GM21723 (cell line): ENCODE results near the gene GLUD2.
"Not testable (repeated sequence)": the region's sequence is repeated elsewhere in the genome, so short reads cannot be mapped to it uniquely, and the experiment has no call there.

Source experiments
- ATAC-seq: cut with Tn5 transposase; IDR thresholded peaks from one replicate; pipeline ENCODE4 v1.9.1; 2021; ENCODE audit warnings: mild to moderate bottlenecking, moderate library complexity; ENCODE audit not compliant: unreplicated experiment

Gene GLUD2

GRCh38 chrX:121047441-121048419, at the start of gene GLUD2:
Gene GLUD2 (plus strand): TSS chrX:121047610. CDS start chrX:121047685, 75 bp downstream.
- ATAC-seq = not testable (repeated sequence)

- ATAC-seq = peak; percentile 79
These were observed 48.0 kb upstream of the GLUD2 start for GRCh38 chrX:120999413-120999812.

- no peak for ATAC-seq
These were observed 46.8 kb upstream of the GLUD2 start for GRCh38 chrX:121000589-121000988.

GRCh38 chrX:121008920-121009319, 38.5 kb upstream of the GLUD2 start:
- no peak for ATAC-seq

GRCh38 chrX:121009764-121010163, 37.6 kb upstream of the GLUD2 start:
- ATAC-seq = no peak

GRCh38 chrX:121010218-121010617, 37.2 kb upstream of the GLUD2 start:
- no peak for ATAC-seq

GRCh38 chrX:121011254-121011653, 36.2 kb upstream of the GLUD2 start:
- ATAC-seq = no peak

GRCh38 chrX:121013897-121014455, 33.4 kb upstream of the GLUD2 start:
- no peak for ATAC-seq

GRCh38 chrX:121014826-121015225, 32.6 kb upstream of the GLUD2 start:
- no peak for ATAC-seq

GRCh38 chrX:121028419-121028818, 19.0 kb upstream of the GLUD2 start:
- ATAC-seq = no peak

GRCh38 chrX:121030083-121030482, 17.3 kb upstream of the GLUD2 start:
- ATAC-seq = no peak

- ATAC-seq = no peak
These were observed 14.9 kb upstream of the GLUD2 start for GRCh38 chrX:121032531-121032930.

GRCh38 chrX:121036137-121036536, 11.3 kb upstream of the GLUD2 start:
- no peak for ATAC-seq

- no peak for ATAC-seq
These were observed 10.5 kb upstream of the GLUD2 start for GRCh38 chrX:121036951-121037350.

- no peak for ATAC-seq
These were observed 3.4 kb downstream of the GLUD2 start for GRCh38 chrX:121050781-121051180.

GRCh38 chrX:121052122-121052521, 4.7 kb downstream of the GLUD2 start:
- no peak for ATAC-seq

- no peak for ATAC-seq
These were observed 14.9 kb downstream of the GLUD2 start for GRCh38 chrX:121062289-121062688.

- no peak for ATAC-seq
These were observed 17.2 kb downstream of the GLUD2 start for GRCh38 chrX:121064579-121064978.

- ATAC-seq = not testable (repeated sequence)
These were observed 36.8 kb downstream of the GLUD2 start for GRCh38 chrX:121084247-121084646.

- ATAC-seq = no peak
These were observed 37.6 kb downstream of the GLUD2 start for GRCh38 chrX:121084903-121085611.

- no peak for ATAC-seq
These were observed 38.2 kb downstream of the GLUD2 start for GRCh38 chrX:121085612-121086010.

- no peak for ATAC-seq
These were observed 45.6 kb downstream of the GLUD2 start for GRCh38 chrX:121093011-121093410.
